HG02852 (cell line): ENCODE results near the gene EIF6.
"Not testable (repeated sequence)": the region's sequence is repeated elsewhere in the genome, so short reads cannot be mapped to it uniquely, and the experiment has no call there.

ENCODE experiments used
- ATAC-seq: cut with Tn5 transposase; IDR thresholded peaks from one replicate; pipeline ENCODE4 v1.9.1; 2021; ENCODE audit warnings: mild to moderate bottlenecking, moderate library complexity; ENCODE audit not compliant: unreplicated experiment

Gene EIF6

DNA sequence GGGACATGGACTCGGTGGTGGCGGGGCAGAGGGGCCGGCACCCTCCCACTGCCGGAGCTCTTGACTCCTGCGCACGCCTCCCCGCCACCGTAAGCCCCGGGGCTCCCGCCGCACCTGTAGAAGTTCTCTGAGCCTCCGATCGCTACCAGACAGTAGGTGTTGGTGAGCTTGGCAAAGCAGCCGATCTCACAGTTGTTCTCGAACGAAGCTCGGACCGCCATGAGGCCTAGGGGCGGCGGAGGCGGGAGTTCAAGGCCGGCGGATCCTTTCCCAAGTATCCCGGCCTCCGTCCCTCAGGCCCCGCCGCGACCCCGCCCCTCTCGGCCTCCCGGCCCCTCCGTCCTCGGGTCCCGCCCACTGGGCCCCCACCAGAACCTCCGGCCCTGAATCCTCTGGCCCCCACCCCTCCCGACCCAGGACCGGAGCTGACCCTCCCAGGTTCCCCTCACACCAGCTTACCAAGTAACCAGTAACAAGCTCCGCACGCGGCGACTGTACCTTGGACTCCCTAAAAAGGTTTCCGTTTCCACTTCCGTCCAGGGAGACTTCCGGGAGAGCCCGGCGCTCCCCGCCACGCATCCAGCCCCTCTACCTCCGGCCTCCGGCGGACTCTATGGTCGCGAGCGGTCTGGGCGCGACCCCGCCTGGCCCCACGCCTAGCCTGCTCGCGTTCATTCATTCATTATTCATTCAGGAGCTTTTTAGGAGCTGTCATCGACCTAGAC lies at the start of gene EIF6:
Gene EIF6, minus strand, starts transcription at position 506 of the 725 bp plus-strand sequence. Its CDS starts 285 bp downstream, at position 221.
- peak; percentile 86 for ATAC-seq

DNA sequence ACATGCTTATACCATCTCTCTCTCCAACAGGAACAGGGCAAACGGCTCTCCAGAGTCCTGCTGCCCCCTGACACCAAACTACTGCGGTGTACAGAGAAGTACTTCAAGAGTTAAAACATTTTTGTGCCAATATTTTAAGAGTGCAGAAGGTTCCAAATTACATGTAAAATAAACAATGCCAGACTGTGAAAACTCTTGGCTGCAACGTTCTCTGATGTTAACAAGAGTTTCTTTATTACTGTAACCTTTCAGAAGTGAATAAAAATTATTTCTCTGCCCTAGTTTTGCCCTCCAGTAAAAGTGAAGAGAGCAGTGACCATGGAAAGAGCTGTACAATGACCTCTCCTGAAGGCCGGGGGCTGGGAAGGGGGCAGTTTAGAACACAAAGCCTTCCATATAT lies 49.0 kb upstream of the EIF6 start:
- ATAC-seq, result no peak

DNA sequence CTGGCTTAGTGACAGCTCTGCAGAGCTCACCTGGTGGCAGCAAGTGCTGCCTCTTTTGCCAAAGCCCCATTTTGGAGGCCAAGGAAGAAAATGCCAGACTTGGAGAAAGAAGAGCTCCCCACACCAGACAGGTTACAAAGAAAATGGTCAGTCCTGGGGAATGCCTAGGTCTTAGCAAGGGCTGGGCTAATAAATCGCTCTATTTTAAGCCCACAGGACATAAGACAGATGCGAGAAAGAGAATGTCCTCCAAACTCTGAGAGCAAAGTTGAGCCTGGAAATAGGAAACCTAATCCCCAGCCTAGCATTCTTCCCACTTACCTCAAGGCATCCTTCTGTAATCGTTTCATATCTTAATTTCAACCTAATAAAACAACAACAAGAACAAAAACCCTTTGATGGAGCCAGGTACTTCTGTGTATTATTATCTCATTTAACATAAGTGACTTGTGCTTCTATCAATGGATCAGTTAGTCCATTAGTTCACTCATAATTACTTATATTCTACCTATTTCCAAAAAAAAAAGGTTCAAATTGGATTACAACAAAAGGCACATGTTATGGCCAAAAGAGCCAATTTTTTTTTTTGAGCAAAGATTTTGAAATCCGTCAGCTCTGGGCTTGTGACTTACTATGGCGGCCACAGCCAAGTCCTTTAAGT lies 48.1 kb upstream of the EIF6 start:
- ATAC-seq, result no peak

DNA sequence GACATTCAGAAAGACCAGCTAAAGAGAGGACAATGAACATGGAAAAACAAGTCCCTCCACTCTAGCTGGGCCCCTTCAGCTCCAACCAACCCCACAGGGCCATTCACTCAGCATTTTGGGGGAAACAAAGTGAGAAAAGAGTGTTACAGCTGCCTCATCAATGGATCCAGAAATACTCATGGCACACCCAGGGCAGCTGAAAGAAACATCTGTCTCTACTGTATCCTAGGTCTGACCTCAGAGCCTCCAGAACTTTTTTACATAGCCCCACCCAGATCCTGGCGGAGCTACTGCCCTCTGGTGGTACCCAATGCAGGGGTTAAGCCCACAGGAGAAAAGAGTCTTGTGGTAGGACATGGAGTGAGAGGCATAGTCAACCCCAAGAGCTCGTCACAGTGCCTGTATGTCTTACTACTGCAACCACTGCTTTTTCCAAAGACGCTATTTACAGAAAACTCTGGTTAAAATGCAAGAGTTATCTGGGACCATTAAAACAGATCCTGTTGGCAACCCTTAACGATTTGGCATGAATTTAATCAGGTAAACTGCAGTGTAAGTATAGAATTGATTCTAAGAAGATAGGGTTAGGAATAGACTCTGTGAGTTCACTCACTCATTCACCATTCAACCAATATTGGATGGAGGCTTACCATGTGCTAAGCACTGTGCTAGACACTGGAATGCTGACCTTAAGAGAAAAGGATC lies 45.0 kb upstream of the EIF6 start:
- no peak for ATAC-seq

DNA sequence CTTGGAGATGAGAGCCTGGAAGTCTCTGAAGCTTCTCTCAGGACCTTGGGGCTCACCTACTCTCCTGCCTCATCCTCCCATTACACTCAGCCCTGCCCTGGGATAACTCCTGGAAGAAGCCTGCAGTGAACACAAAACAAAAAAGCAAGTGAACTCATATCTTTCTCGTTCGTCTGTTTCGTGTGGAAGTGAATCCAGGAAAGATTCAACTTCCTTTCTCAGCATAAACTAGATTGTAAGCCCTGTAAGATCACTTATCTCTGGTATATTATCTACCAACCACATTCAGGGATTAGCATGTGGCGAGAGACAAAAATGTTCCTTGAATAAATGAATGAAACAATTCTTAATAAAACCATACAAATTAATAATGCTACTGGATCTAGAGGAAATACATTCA lies 44.1 kb upstream of the EIF6 start:
- no peak for ATAC-seq

DNA sequence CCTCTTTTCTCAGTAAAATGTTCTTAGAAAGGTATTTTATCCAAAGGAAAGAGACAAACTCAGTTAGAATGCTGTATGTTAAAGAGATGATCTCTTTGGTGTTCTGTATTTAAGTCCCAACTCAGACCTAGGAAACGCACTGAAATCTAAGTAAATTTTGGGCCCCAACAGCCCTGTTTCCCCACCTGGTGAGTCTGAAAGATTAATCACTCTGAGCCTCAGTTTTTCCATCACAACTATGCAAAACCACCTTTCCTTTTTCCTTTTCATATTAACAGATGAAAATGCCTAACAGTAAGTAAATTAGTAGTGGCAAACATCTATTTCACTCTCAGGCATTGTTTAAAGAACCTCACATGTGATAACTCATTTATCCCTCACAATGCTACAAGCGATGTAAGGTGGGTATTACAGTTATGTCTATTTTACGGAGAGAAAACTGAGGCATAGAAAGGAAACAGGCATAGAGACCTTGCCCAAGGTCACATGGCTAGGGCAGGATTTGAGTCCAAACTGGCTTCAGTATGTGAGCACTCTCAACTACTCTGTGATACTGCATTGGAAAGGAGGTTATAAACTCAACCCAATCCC lies 43.6 kb upstream of the EIF6 start:
- no peak for ATAC-seq

DNA sequence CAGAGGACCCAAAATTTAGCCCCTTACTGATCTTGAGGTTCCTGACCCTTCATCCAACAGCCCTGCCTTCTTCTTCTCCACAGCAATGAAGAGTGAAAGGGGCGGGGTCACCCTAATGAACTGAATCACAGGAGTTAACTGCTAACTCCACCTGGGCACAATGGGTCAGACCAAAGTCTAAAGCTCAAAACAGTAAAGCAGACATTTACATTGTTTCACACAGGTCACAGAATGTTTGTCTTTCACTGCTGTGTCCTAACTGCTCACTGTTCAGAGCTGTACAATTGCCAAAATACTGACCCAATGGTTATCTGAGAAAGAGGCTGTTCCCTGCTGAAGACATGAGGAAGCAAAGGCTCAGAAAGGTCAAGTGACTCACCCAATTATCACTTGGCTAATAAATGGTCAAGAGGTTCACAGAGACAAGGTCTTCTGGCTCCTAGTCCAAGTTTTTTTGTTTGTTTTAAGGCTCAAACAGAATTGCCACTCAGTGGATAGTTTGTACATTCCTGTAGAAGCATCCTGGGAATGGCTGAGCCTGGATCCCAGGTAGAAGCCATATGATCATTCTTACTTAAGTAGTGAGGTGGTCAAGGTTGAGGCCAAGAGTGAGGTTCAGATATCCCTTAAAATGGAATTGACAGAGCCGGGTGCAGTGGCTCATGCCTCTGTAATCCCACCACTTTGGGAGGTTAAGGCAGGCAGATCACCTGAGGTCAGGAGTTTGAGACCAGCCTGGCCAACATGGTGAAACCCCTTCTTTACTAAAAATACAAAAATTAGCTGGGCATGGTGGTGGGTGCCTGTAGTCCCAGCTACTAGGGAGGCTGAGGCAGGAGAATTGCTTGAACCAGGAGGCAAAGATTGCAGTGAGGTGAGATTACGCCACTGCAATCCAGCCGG lies 42.8 kb upstream of the EIF6 start:
- no peak for ATAC-seq

DNA sequence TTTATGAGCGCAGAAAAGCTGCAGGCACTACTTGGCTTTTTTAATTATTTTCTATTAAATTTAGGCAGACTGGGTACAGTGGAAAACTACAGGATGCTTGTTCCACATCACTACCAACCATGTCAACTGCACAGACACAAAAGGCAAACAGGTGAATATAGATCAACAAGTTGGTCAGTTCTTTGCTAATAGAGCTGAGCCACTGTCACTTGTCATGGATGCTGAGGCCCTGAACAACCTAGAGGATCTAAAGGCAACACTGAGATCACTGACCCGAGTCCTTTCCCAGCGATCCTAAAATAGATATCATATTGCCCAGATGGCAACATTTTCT lies 42.1 kb upstream of the EIF6 start:
- ATAC-seq, result no peak

DNA sequence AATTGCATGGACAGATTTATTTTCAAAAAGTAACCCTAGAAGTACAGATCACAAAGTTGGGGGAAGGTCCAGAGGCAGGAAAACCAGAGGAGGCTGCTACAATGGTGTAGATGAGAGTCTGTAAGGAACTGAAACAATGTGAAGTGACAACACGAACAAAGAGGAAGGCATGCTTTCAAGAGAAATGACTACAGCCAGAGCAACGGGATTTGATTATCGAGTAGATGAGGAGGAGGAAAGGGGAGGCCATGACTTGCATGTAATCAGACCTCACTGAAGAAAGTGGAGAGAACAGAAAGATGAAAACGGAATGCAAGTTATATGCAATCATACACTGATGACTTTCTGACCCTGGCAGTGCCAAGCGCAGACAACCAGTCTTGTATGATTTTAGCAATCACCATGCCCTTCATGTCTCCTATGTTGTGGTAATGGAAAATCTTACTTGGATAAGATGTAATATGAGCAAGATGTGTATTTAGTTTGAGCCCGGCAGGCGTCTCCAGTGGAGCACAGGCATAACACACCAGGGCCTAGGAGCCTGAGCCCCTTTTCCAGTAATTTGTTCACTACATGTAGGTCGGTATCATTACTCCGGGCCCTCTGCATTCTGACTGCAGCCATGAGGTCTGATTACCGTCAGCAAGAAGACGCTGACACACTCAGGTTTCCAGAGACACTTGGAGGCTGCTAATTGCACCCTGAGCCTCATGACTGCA lies 41.6 kb upstream of the EIF6 start:
- ATAC-seq, result no peak

DNA sequence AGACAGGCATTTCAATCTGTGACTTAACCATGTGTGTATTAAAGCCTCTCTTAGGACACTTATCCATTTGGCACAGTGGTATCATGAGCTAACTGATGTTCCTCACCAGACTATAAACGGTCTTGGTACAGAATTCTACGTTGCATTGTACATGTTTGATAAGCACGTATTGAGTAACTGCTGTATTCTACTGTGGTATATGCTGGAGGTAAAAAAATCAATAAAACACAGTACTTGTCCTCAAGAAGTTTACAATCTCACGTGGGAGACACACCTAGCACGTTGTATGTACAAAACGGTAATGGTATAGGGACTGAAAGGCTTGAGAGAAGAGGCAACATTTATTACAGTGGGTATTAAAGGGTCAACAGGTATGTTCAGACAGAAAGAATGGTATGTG lies 40.8 kb upstream of the EIF6 start:
- ATAC-seq, result no peak

DNA sequence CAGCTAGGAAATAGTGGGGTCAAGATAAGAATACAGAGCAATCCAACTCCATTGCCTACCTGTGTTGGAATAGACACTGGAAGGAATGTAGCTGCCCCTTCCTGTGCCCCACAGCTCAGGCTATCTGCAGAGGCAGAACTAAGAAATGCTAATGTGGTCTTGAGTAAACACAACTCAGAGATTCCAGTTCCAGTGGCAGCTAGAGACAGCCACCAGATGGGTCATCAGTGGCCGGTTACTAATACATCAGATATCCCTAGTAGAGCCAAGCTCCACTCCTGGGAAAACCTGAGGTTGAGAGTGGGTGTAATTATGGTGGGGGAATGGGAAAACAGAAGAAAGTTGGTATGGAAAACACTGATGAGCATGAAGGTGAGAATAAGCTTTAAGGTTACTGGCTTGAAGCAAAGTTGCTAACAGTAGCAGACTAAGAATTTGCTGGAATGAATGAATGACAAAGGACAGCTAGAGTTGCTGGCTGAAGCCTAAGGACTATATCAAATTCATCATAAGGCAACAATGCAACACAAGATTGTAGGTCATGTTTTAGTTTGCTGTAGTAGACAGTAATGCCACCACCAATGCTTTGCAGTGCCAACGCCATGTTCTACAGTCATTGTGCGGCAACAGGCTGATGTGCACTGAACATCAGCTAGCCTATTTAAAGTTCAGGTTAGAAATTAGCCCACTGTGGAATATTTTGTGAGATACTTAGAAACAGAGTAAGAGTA lies 36.0 kb upstream of the EIF6 start:
- ATAC-seq, result no peak

DNA sequence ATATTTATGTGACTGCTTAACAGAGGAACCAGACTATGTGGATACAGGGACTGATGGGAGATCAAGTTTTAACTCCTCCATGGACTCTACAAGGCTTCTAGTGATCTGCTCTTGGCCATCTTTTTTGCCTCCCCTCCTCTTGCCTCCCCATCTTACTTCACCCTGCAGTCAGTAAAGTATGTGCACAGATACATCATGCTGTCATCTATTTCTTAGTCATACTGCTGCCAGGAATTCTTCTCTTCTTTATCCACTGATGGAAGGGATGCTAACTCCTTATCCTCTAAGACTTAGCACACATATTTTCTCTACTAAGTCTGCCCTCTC lies 35.3 kb upstream of the EIF6 start:
- ATAC-seq, result no peak

DNA sequence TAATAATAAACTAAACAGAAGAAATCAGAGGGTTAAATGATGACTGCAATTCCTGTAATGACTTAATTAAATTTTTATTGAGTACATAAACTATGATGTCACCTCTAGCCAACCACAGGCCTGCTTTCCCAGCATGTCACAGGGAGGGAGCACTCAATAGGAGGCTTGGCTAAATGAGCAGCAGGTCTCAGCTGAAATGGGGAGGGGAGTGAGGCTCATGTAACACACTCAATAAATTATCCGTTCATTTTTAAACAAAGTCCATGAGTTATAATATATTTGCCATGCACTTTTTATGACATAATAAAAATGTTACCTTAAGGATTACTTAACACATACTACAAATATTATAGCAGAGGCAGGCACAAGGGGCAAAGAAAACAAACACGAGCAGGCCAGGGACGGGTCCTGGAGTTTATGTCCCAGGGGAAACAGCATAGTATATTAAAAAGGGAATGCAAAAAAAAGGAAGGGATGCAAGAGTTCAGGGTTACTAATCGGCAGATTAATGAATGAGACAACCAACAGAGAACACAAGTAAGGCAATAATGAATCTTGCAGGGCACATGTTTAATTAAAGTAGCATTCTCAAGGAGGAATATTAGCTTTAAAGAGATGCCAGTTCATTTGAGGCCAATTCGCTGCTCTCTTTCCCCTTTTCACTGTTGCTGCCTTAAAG lies 34.8 kb upstream of the EIF6 start:
- ATAC-seq, result no peak

DNA sequence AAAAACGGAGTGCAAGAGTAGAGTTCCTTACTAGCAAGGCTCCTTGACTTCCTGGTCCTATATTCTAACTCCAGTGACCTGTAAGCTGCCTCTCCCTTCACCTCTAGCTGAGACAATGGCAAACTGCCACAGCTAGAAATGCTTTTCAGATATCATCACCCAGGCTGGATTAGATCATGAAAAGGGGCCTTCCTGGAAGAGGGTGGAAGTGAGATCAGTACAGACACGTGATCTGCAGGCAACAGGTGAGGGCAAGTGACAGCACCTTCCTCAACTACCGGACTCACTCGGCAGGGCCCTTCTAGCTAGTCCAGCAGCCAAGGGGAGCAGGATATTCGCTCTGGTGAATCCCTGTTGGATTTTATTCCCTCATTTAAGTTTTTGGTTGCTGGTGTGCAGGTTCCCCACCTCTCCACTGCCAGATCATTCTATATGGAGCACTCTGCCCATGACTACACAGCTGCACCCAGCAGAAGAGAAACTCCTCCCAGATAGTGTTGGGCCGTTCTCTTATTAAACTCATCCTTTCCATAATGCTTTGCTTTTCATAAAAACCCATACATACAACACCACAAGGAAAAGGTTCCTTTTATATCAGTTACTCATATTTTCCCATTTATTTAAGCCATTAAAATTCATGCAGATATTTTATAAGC lies 34.1 kb upstream of the EIF6 start:
- no peak for ATAC-seq

DNA sequence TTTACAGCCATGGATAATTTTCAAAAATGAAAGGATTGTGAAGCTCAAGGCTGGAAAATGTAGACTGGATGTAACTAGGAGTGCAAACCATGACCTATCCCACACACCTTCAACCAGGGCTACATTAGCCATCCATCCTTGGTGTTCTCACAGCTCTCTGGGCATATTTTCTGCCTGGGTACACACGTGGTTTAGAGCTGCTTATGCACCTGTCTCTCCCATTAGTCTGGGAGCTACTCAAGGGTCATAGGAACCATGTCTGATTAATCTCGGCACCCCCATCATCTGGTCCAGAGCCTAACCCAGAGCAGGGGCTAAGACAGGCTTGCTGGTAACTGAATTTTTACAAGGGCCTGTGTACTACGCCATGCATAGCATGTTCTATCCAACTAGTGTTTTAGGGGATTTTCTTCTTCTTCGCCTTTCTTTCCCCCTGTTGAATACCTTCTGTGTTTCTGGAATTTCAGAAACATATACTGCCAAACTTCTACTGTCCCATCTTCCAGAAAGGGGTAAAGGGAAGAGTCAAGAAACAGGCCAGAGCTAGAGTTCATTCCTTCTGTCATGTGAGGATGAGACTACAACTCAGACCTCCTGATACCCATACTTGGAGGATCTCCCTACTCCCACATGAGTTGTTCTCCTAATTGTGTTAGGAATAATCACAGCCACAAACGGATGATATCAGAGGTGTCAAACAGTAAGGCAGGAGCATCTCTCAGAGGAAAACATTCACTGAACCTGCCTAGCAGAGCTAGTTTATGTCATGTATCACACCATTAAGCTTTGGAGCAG lies 33.0 kb upstream of the EIF6 start:
- ATAC-seq, result no peak

DNA sequence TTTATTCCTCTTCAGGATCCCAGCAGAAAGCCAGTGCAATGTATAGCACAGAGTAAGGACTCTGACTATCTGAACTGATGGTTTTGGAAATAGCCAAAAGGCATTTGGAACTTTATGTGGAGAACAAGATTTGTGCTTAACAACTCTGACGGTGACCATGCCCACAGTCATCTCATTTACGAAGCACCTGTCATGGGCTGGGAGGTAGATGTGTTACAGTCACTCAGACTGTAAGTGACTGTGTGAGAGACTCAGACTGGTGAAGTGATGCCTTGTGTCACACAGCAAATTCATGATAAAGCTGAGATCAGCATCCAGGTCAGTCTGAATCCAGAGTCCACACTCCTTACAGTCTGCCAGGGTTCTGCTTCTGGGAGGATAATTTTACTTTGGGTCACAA lies 31.5 kb upstream of the EIF6 start:
- no peak for ATAC-seq

DNA sequence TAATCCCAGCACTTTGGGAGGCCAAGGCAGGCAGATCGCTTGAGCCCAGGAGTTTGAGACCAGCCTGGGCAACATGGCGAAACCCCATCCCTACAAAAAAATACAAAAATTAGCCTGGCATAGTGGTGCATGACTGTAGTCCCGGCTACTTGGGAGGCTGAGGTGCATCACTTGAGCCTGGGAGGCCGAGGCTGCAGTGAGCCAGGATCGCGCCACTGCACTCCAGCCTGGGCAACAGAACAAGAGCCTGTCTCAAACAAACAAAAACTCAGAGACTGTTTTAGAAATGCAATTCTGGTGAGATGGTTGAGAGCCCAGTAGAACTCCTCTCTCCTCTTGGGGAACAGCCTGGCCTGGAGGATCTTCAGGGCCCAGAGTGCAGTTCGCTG lies 31.1 kb upstream of the EIF6 start:
- not testable (repeated sequence) for ATAC-seq
